Measurements from ENCODE around the gene BHLHE23. TPM values are rescaled to one million over a fixed set of nuclear protein-coding genes. Genes with fewer than 3 reads are reported as not detected.

BHLHE23 gene
- total RNA-seq, 5 donors from 2014 or later (not counting 1 experiment from before 2014, with no cell fraction given) = not detected

DNA sequence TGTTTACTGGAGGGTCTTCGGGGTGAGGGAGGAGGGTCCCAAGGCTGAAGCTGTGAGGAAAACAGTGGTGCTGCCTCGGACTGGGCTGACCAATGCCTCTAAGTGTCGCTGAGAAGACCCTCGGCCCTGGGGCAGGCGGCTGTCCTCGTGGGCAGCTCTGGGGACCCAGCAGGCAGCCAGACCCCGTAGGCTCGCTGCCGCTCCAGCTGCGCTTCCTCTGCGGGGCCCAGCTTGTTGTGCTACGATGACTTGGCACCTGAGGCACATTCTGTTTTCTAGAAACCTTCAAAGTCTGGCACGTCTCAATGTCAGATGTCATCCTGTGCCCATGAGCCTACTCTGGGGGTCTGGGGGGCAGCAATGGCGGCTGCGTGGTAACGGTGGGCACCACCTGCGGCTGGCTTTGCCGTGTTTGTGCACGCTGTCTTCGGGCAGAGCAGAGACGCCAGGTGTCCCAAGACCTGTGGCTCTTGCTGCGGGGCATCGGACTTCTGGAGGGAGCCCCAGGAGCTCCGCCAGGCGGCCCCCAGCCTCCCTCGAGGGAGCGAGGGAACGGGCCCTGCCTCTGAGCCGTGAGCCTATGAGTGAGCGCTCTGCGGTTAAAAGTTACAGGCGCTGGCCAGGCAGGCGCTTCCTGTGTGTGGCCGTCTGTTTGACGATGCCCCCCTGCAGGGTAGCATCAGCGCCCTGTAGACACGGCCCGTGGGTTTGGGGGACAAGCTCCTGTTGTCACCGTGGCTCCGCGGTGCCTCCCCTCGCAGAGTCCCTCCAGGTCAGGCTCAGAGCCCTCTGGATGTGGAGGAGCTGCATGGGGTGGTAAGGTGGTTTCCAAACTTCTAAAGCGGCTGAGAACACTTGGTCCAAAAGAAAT lies 47.4 kb downstream of the BHLHE23 start:
- H3K36me3 Mint-ChIP-seq = no peaks in the 10 kb centered on the region
- Histone ChIP-seq H3K27ac (ENCODE audit: low read length) (no peak overlapping the region), H3K4me3 (ENCODE audit: control insufficient read depth in 1 of 2, extremely low read depth in 1 of 2, low read length in 1 of 2) (peak overlapping the region in 1 of 2 donors; percentile 2), H3K9me3 (no peaks in the 10 kb centered on the region), H3K36me3 (ENCODE audit: control insufficient read depth in 2 of 2, extremely low read depth in 1 of 2, insufficient read depth in 1 of 2, low read length in 1 of 2) (no peaks in the 10 kb centered on the region), H3K27me3 (replicated peaks in 1 of 2; ENCODE audit: control insufficient read depth in 2 of 2, extremely low read depth in 1 of 2, insufficient read depth in 2 of 2, low read length in 1 of 2) (no peaks in the 10 kb centered on the region), H3K4me1 (ENCODE audit: control insufficient read depth in 1 of 2, extremely low read depth in 1 of 2, insufficient read depth in 2 of 2, low read length in 2 of 2) (peaks cover 0 to 32% of the 10 kb centered on the region in 2 experiments)
- H3K9me3 Mint-ChIP-seq = no peaks in the 10 kb centered on the region
- ChIA-PET CTCF (no interaction called here), POLR2A (interaction anchor here in 1 of 2 donors (0.6 kb wide), 1 partner anchor 35 kb away, joined by 3 read pairs; no protein-coding TSS in a partner anchor)
- DNase-seq (peak in 3 of 35 experiments; percentile 14 to 37 (median 28)), ATAC-seq (replicated peaks in 1 of 4) (peak in 3 of 4 experiments; percentile 34 to 48 (median 43))
- H3K27me3 Mint-ChIP-seq = no peaks in the 10 kb centered on the region
- peak overlapping the region in 1 of 2 donors; percentile 6 for H3K27ac Mint-ChIP-seq
- WGBS (ENCODE audit: insufficient coverage) = 52% methylated on average over 43 of the region's 43 CpGs
- peak overlapping the region in 1 of 3 donors; percentile 49 for H3K4me3 Mint-ChIP-seq
- H3K4me1 Mint-ChIP-seq = peaks cover 5 to 15% (median 15%) of the 10 kb centered on the region in 3 donors

DNA sequence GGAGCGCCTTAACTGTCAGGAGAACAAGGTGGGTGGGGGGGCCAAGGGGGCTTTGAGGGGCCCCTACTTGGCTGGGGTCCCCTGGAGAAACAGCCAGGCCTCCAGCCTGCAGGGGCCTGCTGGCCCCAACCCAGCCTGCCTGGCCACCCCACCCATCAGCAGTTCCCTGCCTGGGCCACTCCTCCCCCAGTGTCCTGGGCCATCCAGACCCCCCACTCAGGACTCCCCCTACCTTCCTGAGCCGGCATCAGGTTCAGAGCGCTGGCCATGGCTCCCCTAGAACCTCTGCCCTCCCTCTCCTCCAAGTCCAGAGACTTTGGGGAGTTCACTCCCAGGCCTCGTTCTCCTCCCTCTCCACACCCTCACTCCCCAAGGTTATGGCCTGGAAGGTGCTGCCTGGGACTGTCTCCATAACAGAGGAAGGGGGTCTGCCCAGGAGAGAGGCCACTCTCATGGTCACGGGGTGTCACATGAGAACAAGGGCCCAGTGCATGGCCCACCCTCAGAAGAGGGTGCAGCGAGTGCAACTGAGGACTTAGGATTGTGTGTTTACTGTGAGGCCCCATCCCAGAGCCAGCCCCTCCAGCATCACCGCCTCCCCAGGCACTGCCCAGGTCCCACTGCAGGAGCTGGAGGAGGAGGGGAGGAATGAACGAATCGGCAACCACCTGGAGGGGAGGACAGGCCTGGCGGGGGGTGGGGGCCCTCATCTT lies 48.2 kb downstream of the BHLHE23 start:
- CTCF ChIA-PET = no interaction called here
- Mint-ChIP-seq H3K9me3 (no peaks in the 10 kb centered on the region), H3K27ac (no peak overlapping the region), H3K4me1 (peaks cover 13 to 23% (median 21%) of the 10 kb centered on the region in 3 donors), H3K4me3 (peak overlapping the region in 1 of 3 donors; percentile 49), H3K36me3 (no peaks in the 10 kb centered on the region), H3K27me3 (no peaks in the 10 kb centered on the region)
- Histone ChIP-seq H3K27me3 (replicated peaks in 1 of 2; ENCODE audit: control insufficient read depth in 2 of 2, extremely low read depth in 1 of 2, insufficient read depth in 2 of 2, low read length in 1 of 2) (no peaks in the 10 kb centered on the region), H3K27ac (ENCODE audit: low read length) (no peak overlapping the region), H3K36me3 (ENCODE audit: control insufficient read depth in 2 of 2, extremely low read depth in 1 of 2, insufficient read depth in 1 of 2, low read length in 1 of 2) (no peaks in the 10 kb centered on the region), H3K4me1 (ENCODE audit: control insufficient read depth in 1 of 2, extremely low read depth in 1 of 2, insufficient read depth in 2 of 2, low read length in 2 of 2) (peaks cover 2 to 40% of the 10 kb centered on the region in 2 experiments), H3K9me3 (no peaks in the 10 kb centered on the region), H3K4me3 (ENCODE audit: control insufficient read depth in 1 of 2, extremely low read depth in 1 of 2, low read length in 1 of 2) (no peak overlapping the region)
- DNase-seq (no peak), ATAC-seq (replicated peaks in 1 of 4) (no peak)
- POLR2A ChIA-PET = interaction anchor here in 1 of 2 donors (0.6 kb wide), 1 partner anchor 34 kb away, joined by 3 read pairs; no protein-coding TSS in a partner anchor
- WGBS (ENCODE audit: insufficient coverage) = 69% methylated on average over 6 of the region's 10 CpGs

DNA sequence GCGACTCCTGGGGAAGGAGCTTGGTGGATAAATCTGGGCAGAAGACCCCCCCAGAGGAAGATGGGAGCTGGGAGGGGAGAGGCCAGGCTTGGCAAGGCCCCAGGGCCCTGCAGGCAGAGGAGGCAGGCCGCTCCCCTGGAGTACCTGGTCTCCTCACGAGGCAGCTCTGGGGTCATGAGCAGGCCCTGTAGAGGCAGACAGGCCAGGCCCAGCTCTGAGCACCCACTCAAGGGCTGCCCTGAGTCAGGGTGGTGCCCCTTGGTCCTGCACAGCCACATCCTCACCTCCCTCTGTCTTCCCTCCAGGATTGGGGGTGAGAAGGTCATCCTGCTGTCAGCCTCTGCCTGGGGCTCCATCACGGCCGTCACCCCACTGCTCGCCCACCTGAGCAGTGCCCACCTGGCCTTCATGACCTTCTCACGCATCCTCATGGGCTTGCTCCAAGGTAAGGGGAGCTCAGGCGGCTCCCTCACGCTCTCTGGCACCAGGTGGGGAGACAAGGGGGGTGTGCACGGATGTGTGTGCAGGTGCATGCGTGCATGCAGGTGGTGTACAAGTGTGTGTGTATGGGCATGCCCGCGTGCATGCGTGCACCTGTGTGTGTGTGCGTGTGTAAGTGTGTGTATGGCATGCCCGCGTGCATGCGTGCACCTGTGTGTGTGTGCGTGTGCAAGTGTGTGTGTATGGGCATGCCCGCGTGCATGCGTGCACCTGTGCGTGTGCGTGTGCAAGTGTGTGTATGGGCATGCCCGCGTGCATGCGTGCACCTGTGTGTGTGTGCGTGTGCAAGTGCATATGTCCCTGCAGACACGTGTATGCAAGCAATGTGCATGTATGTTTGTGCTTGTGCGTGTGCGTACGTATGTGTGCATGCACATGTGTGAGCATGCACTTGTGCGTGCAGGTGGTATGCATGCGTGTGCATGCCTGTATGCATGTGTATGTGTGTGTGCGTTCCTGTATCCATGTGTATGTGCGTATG lies 49.3 kb downstream of the BHLHE23 start:
- WGBS (ENCODE audit: insufficient coverage) = 96% methylated on average over 33 of the region's 36 CpGs
- peaks cover 8 to 51% of the 10 kb centered on the region in 2 experiments for H3K4me1 ChIP-seq (ENCODE audit: control insufficient read depth in 1 of 2, extremely low read depth in 1 of 2, insufficient read depth in 2 of 2, low read length in 2 of 2)
- no peak overlapping the region for H3K4me3 Mint-ChIP-seq
- no peak overlapping the region for H3K4me3 ChIP-seq (ENCODE audit: control insufficient read depth in 1 of 2, extremely low read depth in 1 of 2, low read length in 1 of 2)
- no peaks in the 10 kb centered on the region for H3K9me3 ChIP-seq
- no peaks in the 10 kb centered on the region for H3K27me3 ChIP-seq (replicated peaks in 1 of 2; ENCODE audit: control insufficient read depth in 2 of 2, extremely low read depth in 1 of 2, insufficient read depth in 2 of 2, low read length in 1 of 2)
- no peaks in the 10 kb centered on the region for H3K36me3 Mint-ChIP-seq
- ATAC-seq (replicated peaks in 1 of 4) (no peak), DNase-seq (peak in 1 of 35 experiments; percentile 3)
- no peaks in the 10 kb centered on the region for H3K9me3 Mint-ChIP-seq
- H3K36me3 ChIP-seq (ENCODE audit: control insufficient read depth in 2 of 2, extremely low read depth in 1 of 2, insufficient read depth in 1 of 2, low read length in 1 of 2) = no peaks in the 10 kb centered on the region
- POLR2A ChIA-PET = no interaction called here
- no peaks in the 10 kb centered on the region for H3K27me3 Mint-ChIP-seq
- no peak overlapping the region for H3K27ac ChIP-seq (ENCODE audit: low read length)
- CTCF ChIA-PET = interaction anchor here in 1 of 2 donors (1.2 kb wide), 1 partner anchor 15 kb away, joined by 3 read pairs; no protein-coding TSS in a partner anchor
- peaks cover 13 to 30% (median 29%) of the 10 kb centered on the region in 3 donors for H3K4me1 Mint-ChIP-seq
- H3K27ac Mint-ChIP-seq = no peak overlapping the region

DNA sequence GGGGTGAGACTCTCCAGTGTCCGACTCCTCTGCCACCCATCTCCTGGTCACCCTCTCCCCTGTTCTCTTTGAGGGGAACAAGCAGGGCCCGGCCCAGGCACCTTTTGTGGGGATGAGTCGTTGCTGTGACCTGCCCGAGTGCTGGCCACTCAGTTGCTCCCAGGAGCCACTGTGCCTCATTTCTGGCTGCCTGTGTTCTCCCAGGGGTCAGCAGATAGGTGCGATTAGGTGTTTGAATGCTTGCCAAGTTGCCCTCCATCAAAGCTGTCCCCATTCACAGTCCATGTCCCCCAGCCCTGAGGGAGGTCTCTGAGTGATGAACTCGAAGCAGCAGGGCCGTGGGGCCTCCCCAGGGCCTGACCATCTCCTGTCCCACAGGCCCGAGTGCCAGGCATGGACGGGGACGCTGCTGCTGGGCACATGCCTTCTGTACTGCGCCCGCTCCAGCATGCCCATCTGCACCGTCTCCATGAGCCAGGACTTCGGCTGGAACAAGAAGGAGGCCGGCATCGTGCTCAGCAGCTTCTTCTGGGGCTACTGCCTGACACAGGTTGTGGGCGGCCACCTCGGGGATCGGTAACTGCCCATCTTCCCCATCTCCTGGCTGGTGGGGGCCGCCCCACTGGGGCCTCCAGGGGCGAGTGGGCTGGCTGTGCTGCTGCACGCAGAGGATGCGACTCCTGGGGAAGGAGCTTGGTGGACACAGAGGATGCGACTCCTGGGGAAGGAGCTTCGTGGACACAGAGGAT lies 50.2 kb downstream of the BHLHE23 start:
- Mint-ChIP-seq H3K4me1 (peaks cover 13 to 35% (median 32%) of the 10 kb centered on the region in 3 donors), H3K9me3 (no peaks in the 10 kb centered on the region), H3K36me3 (no peaks in the 10 kb centered on the region), H3K27ac (no peak overlapping the region), H3K27me3 (no peaks in the 10 kb centered on the region), H3K4me3 (no peak overlapping the region)
- H3K4me1 ChIP-seq (ENCODE audit: control insufficient read depth in 1 of 2, extremely low read depth in 1 of 2, insufficient read depth in 2 of 2, low read length in 2 of 2) = peaks cover 8 to 60% of the 10 kb centered on the region in 2 experiments
- CTCF ChIA-PET = interaction anchor here in 1 of 2 donors (1.2 kb wide), 1 partner anchor 16 kb away, joined by 3 read pairs; no protein-coding TSS in a partner anchor
- H3K9me3 ChIP-seq = no peaks in the 10 kb centered on the region
- no peak for ATAC-seq (replicated peaks in 1 of 4)
- POLR2A ChIA-PET = no interaction called here
- H3K27me3 ChIP-seq (replicated peaks in 1 of 2; ENCODE audit: control insufficient read depth in 2 of 2, extremely low read depth in 1 of 2, insufficient read depth in 2 of 2, low read length in 1 of 2) = no peaks in the 10 kb centered on the region
- no peaks in the 10 kb centered on the region for H3K36me3 ChIP-seq (ENCODE audit: control insufficient read depth in 2 of 2, extremely low read depth in 1 of 2, insufficient read depth in 1 of 2, low read length in 1 of 2)
- H3K4me3 ChIP-seq (ENCODE audit: control insufficient read depth in 1 of 2, extremely low read depth in 1 of 2, low read length in 1 of 2) = no peak overlapping the region
- no peak for DNase-seq
- no peak overlapping the region for H3K27ac ChIP-seq (ENCODE audit: low read length)
- WGBS (ENCODE audit: insufficient coverage) = 98% methylated on average over 15 of the region's 25 CpGs
